Tongue (tissue), 2 donors: ENCODE data around the gene TSEN2. TPM values are rescaled to one million over a fixed set of nuclear protein-coding genes. Genes with fewer than 3 reads are reported as not detected.
A peak's percentile ranks its signal among the peaks of the same experiment; 100 is the strongest.
"Not testable (repeated sequence)": the region's sequence is repeated elsewhere in the genome, so short reads cannot be mapped to it uniquely, and the experiment has no call there.

ENCODE experiments used
- DNase-seq: peaks from one replicate; pipeline ENCODE4 v3.0.0-alpha.2; 2015
- total RNA-seq: library from RNA; depleted of rRNA; stranded (reverse); fragments of >200 nt; gene quantifications from one replicate; pipeline ENCODE4 v1.2.3, GENCODE V29; 2014

The TSEN2 gene
- 16.2 TPM for total RNA-seq

DNA sequence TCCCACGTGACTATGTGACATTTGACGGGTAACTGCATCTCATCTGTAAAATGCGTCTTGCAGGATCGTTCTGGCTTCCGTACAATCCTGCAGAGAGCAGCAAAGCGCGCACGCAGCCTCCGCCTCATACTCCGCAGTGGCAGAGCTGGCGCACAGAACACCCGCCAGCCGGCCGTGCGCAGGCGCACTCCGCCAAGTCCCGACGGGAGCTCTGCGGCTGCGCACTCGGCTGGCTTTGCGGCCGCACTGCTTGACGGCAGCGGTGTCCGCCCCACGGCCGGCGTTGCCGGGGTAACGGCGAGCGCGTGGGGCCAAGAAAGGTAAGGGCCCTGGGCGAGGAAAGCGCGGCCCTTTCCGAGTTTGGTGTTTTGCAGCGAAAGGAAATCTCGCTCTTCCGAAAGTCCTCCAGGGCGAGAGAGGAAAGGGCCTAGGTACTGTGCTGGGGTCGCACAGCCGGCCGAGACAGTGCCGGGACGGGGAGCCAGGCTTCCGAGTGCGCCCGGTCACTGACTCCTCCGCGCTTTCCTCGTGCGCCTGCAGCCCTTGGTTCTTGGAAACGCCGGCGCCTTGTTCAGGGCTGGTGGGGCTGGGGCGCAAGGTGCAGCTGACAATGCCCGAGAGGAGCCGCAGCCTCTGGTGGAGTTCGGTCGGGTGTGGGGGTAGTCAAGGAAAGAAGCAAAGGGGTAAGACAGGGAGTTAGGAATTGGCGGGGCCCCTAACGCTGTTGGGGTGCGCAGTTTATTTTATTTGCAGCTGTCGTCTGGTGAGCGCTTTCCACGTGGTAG lies at the start of gene TSEN2:
TSEN2 (plus strand) TSS at position 283 of the 785 bp plus-strand sequence. CDS start 5,321 bp downstream, outside the sequence.
- peak; percentile 98 for DNase-seq

DNA sequence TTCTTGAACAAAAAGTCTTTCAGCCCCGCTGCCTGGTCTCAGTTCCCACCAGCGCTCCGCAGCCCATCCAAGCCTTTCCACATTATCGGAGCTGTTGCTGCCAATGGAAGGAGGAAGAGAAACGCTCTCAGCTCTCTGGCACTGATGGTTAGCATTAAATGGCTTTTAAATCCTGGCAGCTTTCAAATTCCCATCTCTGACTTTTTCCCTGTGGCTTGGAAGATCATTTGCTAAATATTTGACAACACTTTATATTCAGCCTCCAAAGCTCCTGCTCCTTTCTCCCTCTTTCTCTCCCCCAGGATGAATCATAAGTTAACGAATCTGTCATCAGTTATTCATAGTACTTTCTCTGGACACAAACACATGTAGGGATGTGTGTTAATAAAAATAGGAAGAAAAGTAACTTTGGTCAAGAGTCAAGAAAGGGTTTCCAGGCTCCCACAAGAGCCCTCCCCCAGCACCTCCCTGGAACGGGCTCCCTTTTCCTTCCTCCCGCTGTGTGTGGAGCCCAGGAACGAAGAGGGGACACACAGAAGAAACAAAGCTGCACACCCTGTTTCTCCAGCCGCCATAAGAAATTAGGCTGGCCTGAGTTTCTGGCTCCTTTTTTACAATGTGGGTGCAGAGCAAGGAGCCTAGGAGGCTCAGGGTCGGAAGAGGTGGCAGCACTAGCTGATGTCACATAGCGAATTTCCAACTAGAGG lies 47.6 kb upstream of the TSEN2 start:
- DNase-seq = peak; percentile 71

DNA sequence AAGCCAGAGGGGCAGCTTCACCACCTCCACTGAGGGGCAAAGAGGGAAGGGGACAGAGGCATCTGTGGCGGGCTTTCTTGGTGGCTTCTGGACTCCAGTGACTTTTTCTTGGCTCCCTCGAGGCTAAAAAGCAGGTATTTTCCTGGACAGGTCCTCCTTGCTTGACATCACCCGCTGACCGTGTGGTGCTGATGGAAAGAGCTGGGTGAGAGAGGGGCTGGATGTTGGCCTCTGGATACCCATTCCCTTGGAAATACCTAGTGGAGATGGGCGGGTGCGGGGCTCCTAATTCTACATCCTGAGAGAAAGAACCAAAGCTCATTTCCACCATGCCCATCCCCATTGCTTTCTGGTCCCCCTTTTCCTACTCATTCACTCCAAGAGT lies 47.1 kb upstream of the TSEN2 start:
- DNase-seq = no peak

- no peak for DNase-seq
These were observed 46.4 kb upstream of the TSEN2 start for GRCh38 chr3:12437861-12438260.

GRCh38 chr3:12438318-12438717 lies 46.0 kb upstream of the TSEN2 start:
- no peak for DNase-seq

- no peak for DNase-seq
These were observed 44.9 kb upstream of the TSEN2 start for GRCh38 chr3:12439161-12439940.

- DNase-seq = peak; percentile 82
These were observed 43.2 kb upstream of the TSEN2 start for GRCh38 chr3:12440927-12441714.

DNA sequence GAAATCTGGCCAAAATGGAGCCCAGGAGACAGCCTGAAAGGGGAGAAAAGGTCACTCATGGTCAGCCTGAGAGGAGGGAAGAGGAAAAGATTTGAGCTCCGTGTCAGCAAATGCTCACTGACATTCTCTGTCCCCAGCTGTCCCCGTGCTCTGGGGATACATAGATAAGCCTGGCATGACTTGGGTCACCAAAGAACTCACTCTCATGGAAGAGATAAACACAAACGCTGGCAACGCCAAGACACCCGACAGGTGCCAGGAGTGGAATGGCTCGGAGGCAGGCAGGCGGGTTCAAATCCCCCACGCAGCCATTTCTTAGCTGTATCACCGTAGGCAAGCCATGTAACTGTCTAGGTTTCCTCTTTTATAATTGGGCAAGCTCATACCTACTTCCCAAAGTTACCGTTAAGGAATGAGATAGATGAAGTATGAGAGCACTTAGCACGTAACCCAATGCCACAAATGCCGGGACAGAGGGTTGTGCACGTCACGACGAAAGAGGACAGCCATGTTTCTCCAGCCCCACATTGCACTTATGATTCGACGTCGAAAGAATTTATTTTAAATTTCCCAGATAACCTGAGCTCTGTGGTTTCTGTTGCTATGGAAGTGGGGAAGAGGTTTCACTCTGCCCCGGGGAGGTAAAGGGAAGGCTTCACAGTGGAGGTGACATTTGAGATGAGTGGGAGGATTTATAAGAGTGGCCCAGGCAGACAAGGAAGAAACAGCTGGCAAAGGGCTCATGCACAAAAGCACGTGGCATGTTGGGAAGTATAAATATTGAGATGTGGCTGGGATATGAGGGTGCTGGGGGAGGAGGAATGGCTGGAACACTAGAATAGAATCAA lies 41.4 kb upstream of the TSEN2 start:
- no peak for DNase-seq

DNA sequence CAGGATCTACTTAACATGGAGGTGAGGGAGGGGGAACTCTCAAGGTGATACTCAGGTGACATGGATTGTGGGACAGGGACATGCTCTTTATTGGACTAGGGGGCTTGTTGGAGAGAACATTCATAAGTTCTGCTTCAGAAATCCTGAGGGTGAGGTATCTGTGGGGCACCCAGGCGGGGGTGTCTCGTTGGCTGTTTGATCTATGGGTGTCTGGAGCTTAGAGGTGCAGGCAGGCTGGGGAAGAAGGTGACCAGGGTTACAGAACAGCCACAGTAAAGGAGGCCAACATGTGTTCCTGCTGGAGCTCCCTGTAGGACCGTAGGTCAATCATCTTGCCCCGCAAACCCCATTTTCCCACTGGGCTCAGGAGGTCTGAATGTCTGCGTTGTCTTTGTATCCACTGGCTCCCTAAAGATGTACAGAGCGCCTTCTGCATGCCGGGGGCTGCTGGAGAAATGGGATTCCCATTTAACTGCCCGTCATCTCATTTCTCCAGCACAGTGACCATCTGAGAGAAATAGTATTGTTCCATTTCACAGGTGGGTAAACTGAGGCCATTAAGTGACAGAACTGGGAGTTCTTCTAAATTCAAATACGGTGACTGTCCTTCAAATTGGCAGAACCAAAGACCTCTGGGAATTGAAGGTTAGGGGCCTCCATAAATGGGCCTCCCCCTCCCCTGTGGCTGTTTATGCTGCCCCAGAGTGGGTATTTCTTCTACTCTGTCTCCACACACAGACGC lies 40.3 kb upstream of the TSEN2 start:
- no peak for DNase-seq

GRCh38 chr3:12444582-12445471 lies 39.5 kb upstream of the TSEN2 start:
- DNase-seq = peak; percentile 32

GRCh38 chr3:12445523-12446240 lies 38.6 kb upstream of the TSEN2 start:
- DNase-seq = no peak

DNA sequence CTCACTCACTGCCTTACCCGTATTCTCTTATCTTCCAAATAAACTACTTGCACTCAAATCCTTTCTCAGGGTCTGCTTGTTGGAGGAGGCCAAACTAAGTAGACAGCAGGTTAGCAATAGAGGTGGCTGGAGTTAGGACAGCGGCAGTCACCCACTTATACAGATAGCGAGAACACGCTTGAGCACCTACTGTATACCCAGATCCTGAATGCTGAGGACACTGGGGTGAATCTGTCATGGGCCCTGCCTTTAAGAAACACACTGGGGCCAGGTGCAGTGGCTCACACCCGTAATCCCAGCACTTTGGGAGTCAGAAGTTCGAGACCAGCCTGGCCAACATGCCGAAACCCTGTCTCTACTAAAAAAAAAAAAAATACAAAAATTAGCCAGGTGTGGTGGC lies 38.0 kb upstream of the TSEN2 start:
- no peak for DNase-seq

DNA sequence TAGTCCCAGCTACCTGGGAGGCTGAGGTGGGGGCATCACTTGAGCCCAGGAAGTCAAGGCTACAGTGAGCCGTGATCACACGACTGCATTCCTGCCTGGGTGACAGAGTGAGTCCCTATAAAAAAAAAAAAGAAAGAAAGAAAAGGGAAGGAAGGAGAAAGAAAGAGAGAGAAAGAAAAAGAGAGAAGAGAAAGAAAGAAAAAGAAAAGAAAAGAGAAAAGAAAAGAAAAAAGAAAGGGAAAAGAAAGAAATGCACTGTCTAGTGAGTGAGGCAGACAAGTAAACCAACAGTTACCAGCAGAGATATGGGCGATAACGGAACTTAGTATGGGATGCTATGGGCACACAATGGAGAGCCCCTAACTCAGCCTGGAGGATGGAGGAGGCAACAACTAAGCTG lies 37.2 kb upstream of the TSEN2 start:
- no peak for DNase-seq

GRCh38 chr3:12448404-12449202 lies 35.7 kb upstream of the TSEN2 start:
- not testable (repeated sequence) for DNase-seq

DNA sequence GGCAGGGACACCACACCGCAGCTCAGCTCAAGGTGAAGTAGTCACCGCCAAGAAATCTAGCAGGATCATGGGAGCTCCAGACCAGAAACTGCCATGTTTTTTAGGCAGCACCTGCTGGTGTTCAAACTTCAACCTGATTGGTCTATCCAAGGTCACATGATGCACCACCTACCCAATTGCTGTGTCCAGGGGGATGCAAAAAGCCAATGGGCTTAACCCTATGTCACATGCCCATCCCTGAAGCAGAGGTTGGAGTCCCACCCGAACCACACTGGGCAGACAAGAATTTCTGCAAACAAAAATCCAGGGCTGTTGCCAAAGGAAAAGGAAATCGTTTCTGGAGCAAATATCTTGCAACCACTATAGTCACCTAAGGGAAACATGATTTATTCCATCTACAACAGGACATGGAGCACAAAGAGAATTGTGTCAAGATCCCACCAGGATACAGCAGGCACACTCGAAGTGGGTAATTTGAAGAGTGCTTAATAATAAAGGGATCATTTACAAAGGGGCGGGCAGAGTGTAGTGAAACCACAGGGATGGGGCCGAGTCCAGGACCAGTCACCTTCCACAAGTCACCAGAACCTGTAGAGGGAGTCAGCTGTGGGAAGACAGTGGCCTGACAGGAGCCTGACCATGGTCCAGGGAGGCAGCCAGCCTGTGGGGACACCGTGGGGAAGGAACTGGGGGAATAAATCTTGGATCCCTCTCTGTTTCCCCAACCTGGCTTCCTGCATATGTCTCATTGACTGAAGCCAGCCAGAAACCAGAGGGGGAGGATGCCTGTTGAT lies 34.2 kb upstream of the TSEN2 start:
- no peak for DNase-seq

DNA sequence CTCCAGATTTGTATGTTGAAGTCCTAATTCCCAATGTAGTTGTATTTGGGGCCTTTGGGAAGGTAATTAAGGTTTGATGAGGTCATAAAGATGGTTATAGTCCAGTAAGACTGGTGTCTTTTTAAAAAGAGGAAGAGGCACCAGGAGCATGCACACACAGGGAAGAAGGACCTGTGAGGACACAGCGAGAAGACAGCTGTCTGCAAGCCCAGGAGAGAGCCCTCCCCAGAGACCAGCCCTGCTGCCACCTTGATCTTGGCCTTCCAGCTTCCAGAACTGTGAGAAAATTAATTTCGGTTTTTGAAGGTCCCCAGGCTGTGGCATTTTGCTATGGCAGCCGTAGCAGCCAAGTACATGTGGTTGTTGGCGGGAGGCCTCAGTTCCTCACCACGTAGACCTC lies 32.8 kb upstream of the TSEN2 start:
- DNase-seq = no peak

- DNase-seq = no peak
These were observed 32.3 kb upstream of the TSEN2 start for GRCh38 chr3:12451960-12452359.
